ENCODE results near the gene SAMD4A.

- TF ChIP-seq EZH2 (IDR thresholded peaks at IDR 0.05; ENCODE audit: low read depth): no peak
- no peak for TF ChIP-seq CTCF (conservative IDR thresholded peaks at IDR 0.05)
These were observed 248.1 kb downstream of the SAMD4A start for GRCh38 chr14:54815016-54815415.

Measured in PC-9 (cell line).